ENCODE data around the gene IL4R.

IL4R gene

DNA sequence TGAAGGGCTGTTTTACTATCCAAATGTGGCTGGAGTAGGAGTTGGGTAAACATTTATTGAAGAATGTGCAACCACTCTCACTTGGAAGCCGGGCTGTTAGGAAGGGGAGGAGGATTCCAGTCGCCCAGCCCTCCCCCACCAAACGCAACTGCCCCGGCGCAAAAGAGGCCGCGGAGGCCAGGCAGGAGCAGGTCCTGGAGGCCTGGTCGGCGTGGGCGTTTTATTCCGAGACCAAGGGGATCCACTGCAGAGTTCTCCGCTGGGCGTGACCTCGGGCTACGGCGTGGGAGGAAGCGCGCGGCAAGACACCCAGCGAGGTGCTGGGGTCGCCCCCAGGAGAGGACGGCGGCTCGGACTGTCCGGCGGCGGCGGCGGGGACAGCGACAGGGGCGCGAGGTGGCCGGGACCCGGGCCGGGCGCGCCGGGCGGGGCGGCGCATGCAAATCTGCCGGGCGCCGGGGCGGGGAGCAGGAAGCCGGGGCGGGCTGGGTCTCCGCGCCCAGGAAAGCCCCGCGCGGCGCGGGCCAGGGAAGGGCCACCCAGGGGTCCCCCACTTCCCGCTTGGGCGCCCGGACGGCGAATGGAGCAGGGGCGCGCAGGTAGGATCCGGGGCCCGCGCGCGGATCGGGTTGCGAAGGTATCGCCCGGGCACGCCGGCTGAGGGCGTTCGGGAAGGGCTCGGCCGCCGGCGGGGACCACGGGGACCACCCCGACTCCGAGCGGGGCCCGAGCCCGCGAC, at the start of gene IL4R:
Gene IL4R, plus strand, starts transcription at position 553 of the 739 bp plus-strand sequence. CDS start 26,230 bp downstream, outside the sequence.
- Mint-ChIP-seq H3K4me3 (peak within 1 kb of the TSS; percentile 95 to 96 (median 95)), H3K36me3 (ENCODE audit: low read depth) (no peaks in the 10 kb centered on the region), H3K27ac (peak within 1 kb of the TSS; percentile 94 to 96 (median 95)), H3K27me3 (ENCODE audit: low read depth) (peaks cover 41% of the 10 kb centered on the region), H3K9me3 (no peaks in the 10 kb centered on the region), H3K4me1 (peaks cover 45% of the 10 kb centered on the region)
- TF ChIP-seq, protein P1, sequence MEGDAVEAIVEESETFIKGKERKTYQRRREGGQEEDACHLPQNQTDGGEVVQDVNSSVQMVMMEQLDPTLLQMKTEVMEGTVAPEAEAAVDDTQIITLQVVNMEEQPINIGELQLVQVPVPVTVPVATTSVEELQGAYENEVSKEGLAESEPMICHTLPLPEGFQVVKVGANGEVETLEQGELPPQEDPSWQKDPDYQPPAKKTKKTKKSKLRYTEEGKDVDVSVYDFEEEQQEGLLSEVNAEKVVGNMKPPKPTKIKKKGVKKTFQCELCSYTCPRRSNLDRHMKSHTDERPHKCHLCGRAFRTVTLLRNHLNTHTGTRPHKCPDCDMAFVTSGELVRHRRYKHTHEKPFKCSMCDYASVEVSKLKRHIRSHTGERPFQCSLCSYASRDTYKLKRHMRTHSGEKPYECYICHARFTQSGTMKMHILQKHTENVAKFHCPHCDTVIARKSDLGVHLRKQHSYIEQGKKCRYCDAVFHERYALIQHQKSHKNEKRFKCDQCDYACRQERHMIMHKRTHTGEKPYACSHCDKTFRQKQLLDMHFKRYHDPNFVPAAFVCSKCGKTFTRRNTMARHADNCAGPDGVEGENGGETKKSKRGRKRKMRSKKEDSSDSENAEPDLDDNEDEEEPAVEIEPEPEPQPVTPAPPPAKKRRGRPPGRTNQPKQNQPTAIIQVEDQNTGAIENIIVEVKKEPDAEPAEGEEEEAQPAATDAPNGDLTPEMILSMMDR (IDR thresholded peaks at IDR 0.05; ENCODE audit: unreplicated experiment in 3 of 3) = no peak

DNA sequence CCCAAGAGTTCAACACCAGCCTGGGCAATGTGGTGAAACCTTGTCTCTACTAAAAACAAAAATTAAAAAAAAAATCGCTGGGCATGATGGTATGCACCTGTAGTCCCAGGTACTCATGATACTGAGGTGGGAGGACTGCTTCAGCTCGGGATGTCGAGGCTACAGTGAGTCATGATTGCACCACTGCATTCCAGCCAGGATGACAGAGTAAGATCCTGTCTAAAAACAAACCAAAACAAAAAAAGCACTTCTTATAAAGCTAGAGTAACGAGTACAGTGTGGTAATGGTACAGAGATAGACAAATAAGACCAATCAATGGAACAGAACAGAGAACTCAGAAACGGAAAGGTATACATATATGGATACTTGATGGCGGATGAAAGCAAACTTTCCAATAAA, 49.6 kb upstream of the IL4R start:
- H3K9me3 Mint-ChIP-seq = no peaks in the 10 kb centered on the region

DNA sequence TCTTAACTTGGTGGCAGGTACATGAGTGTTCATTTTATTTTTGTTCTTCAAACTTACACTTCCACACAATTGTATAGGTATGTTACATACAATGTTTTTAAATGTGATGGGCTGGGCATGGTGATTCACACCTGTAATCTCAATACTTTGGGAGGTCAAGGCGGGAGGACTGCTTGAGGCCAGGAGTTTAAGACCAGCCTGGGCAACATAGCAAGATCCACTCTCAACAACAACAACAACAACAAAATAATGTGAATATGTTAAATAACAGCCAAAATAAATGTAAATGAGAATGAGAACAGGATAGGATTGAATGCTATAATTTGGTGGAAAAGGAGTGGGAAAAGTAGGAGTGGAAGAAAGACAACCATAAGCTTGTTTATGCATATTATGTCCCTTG, 47.8 kb upstream of the IL4R start:
- Mint-ChIP-seq H3K4me3 (peak overlapping the region; percentile 16 to 48 (median 41)), H3K27ac (no peak overlapping the region), H3K9me3 (no peaks in the 10 kb centered on the region), H3K27me3 (ENCODE audit: low read depth) (no peaks in the 10 kb centered on the region), H3K4me1 (no peaks in the 10 kb centered on the region), H3K36me3 (ENCODE audit: low read depth) (no peaks in the 10 kb centered on the region)
- TF ChIP-seq, protein P1 (IDR thresholded peaks at IDR 0.05; ENCODE audit: unreplicated experiment in 3 of 3) = no peak

More for the DNA sequence above, 49.6 kb upstream of the IL4R start:
- Mint-ChIP-seq H3K27ac (no peak overlapping the region), H3K27me3 (ENCODE audit: low read depth) (no peaks in the 10 kb centered on the region), H3K4me1 (no peaks in the 10 kb centered on the region), H3K36me3 (ENCODE audit: low read depth) (no peaks in the 10 kb centered on the region), H3K4me3 (no peak overlapping the region)
- TF ChIP-seq, protein P1 (IDR thresholded peaks at IDR 0.05; ENCODE audit: unreplicated experiment in 3 of 3) = no peak

DNA sequence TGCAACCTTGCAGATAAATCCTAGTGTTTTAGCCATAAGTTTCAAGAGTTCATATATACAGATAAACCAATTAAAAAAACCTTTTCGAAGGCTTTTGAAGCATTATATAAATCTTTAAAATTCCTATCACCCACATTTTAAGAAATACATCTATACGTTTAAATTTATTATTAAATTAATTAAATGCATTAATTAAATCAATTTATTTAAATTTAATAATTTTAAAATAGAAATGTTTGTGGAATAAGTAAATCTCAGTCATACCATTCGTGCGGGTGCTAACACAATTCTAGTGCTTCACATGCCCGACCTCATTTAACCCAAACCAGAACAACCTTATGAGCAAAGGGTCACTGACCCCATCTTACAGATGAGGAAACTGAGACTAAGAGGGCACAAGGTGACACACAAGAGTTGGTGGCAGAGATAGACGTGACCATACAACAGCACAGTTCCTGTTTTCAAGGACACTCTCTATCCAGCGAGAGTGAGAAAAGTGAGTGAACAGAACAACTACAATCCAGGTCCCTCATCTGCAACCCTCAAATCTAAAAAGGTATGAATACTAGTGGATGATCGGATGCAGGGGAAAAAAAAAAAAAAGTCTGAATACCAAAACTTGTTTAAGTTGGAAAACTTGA, 46.6 kb upstream of the IL4R start:
- Mint-ChIP-seq H3K4me1 (no peaks in the 10 kb centered on the region), H3K36me3 (ENCODE audit: low read depth) (no peaks in the 10 kb centered on the region), H3K27me3 (ENCODE audit: low read depth) (no peaks in the 10 kb centered on the region), H3K4me3 (peak overlapping the region; percentile 67 to 95 (median 72)), H3K27ac (no peak overlapping the region), H3K9me3 (no peaks in the 10 kb centered on the region)
- TF ChIP-seq, protein P1 (IDR thresholded peaks at IDR 0.05; ENCODE audit: unreplicated experiment in 3 of 3) = no peak

DNA sequence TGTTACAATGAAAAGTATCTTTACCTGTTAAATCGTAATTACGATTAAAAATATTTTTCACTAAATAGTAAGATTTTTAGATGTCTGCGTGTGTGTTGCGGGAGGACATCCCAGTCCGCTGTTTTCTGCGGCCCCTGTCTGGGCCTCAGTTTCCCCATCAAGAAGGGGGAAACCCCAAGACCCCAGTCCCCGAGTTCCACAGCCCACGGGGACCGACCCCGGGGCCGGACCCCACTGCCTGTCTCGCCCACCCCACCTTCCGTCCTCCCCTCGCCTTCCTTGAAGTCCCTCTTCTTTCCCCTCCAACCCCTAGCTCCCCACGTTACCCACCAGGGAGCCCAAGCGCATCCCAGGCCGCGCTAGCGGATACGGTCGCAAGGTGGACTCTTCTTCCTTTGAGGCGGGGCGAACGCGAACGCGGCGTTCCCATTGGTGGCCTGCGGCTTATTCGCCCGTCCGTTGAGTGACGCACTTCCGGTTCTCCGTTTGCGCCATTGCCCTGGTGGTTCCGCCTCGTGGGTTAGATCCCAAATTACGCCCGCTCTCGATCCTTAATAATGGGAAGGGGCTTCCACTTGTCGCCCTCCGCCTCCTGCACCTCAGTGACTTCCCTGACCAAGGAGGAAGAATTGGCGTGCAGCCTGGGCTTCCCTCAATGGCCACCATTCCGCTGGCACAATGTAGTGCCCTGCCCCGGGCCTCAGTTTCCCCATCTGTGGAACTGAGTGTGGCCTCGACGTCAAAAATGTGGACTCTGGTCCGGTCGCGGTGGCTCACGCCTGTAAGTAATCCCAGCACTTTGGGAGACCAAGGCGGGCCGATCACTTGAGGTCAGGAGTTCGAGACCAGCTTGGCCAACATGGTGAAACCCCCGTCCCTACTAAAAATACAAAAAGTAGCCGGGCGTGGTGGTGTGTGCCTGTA, 45.1 kb upstream of the IL4R start, which contains the start of gene NSMCE1:
Gene NSMCE1, minus strand, starts transcription at position 397 of the 924 bp plus-strand sequence. CDS start 11,202 bp downstream, outside the sequence.
- Mint-ChIP-seq H3K4me1 (no peaks in the 10 kb centered on the region), H3K27ac (peak within 1 kb of the TSS; percentile 75 to 96 (median 86)), H3K9me3 (no peaks in the 10 kb centered on the region), H3K36me3 (ENCODE audit: low read depth) (no peaks in the 10 kb centered on the region), H3K4me3 (peak within 1 kb of the TSS; percentile 94 to 97 (median 95)), H3K27me3 (ENCODE audit: low read depth) (no peaks in the 10 kb centered on the region)
- TF ChIP-seq, protein P1 (IDR thresholded peaks at IDR 0.05; ENCODE audit: unreplicated experiment in 3 of 3) = no peak

Data from nephron (organoid).